NCI-H187 (cell line): Measurements from ENCODE around the gene C1QTNF9.
"Not testable (repeated sequence)": the region's sequence is repeated elsewhere in the genome, so short reads cannot be mapped to it uniquely, and the experiment has no call there.

ENCODE experiments used
- DNase-seq, 2 experiments: peaks; one replicate each; lab custom pipeline; 2025; lab: John Stamatoyannopoulos, UW

C1QTNF9 gene

DNA sequence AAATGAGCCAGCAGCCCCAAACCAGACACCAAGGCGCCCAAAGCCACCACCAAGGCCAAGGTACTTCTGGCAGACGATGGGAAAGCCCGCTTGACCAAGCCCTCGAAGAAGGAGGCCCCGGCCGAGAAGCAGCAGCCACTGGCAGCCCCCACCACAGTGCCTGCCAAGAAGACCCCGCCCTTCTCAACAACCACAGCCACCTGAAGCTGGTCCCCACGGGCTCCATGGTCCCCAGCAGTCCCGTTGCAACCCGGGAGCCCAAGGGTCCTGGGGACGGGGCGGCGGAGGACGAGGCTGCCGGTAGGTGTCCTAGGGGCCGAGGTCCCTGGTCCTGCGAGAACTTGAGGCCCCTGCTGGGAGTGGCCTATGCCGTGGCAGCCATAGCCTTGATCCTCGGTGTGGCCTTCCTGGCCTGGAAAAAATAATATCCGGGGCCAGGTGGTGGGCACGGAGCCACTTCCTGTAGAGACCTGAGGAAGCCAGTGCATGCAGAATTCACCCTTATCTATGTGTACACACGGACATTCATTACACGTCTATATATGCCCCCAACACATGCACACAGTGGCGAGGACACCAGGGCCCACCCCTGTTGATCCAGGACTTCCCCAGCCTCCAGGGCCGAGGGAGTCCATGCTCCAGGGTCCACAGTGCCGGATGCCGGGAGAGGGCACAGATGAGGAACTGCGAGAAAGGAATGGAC lies 13.8 kb downstream of the C1QTNF9 start:
- DNase-seq: no peak

- DNase-seq: no peak
Observed at GRCh38 chr13:24323739-24324075, 14.3 kb downstream of the C1QTNF9 start.

DNA sequence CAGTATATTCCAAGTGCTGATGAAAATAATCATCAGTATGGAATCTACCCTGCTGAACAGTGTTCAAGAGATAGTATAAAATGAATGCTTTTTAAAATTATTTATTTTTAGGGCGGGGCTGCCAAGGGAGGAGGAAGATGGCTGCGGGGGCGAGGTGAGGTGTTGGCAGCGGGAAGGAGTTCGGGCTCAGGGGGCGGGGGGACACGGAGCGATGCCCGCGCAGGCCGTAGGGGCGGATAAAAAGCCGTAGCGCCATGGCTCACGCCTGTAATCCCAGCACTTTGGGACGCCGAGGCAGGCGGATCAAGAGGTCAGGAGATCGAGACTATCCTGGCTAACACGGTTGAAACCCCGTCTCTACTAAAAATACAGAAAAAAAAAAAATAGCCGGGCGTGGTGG lies 18.2 kb downstream of the C1QTNF9 start:
- not testable (repeated sequence) for DNase-seq

DNA sequence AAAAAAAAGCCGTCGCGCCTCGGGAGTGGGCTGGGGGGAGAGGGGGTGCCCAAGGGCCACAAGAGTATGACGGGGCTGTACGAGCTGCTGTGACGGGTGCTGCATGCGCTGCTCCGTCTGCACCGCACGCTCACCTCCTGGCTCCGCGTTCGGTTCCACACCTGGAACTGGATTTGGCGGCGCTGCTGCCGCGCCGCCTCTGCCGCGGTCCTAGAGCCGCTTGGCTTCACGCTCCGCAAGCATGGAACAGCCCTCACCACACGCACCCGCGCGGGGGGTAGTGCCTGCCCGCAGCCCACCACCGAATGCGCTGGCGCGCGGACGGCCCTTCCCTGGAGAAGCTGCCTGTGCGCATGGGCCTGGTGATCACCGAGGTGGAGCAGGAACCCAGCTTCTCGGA lies 18.8 kb downstream of the C1QTNF9 start:
- DNase-seq: no peak

DNA sequence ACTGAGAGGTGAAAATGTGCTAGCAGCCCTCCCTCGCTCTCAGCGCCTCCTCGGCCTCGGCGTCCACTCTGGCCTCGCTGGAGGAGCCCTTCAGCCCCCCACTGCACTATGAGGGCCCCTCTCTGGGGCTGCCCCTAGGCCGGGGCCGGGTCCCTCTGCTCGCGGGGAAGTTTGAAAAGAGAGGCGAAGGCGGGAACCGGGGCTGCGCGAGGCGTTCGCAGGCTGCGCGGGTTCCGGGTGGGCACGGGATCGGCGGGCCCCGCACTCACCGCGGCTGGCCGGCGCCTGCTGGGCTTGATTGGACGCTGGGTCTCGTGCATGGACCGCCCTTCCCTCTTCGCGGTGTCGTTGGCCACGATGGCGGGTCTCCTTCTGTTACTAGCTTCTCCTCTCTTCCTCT lies 29.3 kb downstream of the C1QTNF9 start:
- no peak for DNase-seq

DNA sequence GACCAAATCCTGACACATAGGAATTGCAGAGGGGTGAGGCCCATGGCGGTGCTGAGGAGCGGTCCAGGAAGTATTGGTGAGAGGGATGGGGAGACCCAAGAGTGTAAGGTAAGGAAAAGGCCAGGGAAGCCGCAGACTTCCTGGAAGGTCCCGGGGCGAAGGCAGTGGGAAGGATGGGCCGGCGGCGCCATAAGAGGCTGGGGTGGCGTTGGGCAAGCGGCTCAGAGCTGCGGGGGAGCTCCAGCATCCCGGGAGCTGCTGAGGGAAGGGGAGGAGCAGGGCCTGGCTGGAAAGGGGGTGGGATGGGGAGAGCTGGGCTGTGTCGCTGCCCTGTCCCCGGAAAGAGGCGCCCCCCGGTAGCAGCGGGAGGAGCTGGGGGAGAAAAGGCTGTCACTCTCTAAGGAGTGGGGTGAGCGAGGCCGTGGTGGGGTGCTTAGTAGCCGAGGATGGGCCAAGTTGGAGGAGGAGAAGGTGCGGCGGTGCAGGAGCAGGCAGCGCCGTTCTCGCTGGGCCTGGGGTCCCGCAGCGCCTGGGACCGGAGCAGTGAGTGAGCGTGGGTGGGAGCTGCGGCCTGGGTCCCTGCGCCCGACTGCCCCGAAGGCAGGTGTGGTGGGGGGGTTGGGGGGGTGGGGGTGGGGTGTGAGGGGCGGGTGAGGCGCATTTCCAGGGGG lies 30.7 kb downstream of the C1QTNF9 start:
- DNase-seq: no peak

- DNase-seq: no peak
Observed at GRCh38 chr13:24340608-24340955, 31.2 kb downstream of the C1QTNF9 start.

DNA sequence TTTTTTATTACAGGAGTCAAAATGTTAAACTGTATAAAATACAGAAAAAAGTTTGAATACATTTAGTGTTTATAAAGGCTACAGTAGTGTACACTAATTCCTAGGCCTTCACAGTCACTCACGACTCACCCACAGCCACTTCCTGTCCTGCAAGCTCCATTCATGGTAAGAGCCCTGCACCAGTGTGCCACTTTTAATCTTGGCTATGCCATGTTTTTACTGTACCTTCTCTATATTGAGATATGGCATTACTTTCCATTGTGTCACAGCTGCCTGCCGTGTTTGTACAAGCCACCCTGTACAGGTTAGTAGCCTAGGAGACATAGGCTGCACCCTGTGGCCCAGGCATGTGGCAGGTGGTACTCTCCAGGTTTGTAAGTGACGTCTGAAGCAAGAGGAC lies 32.1 kb downstream of the C1QTNF9 start:
- DNase-seq: no peak

- no peak for DNase-seq
Observed at GRCh38 chr13:24348385-24348784, 39.0 kb downstream of the C1QTNF9 start.

DNA sequence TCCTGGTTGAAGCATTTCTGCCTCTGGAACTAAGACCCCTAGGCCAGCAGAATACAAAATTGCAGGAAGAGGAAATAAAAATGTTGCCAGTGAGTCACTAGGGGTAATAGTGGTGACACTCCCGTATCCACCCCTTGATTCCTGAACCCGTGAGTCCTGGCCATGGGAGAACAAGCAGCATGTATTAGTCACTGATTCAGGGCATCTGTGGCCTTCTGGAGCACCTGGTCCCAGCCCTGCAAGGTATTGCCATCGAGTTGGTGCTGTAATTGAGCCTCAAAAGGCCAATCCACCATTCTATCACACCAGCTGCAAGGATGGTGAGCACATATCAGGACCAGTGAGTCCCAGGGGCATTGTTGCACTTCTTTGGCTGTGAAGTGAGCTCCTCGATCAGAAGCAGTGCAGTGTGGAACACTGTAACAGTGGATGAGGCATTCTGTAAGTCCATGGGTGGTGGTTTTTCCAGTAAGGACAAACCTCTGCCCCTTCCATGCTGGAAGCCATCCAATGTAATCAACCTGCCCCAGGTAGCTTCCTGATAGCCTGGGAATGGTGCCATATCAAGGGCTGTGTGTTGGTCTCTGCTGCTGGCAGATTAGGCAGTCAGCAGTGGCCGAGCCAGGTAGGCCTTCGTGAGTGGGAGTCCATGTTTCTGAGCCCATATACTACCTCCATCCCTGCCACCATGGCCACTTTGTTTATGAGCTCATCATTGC lies 39.6 kb downstream of the C1QTNF9 start:
- no peak for DNase-seq

GRCh38 chr13:24349778-24350664 lies 40.6 kb downstream of the C1QTNF9 start:
- not testable (repeated sequence) for DNase-seq

DNA sequence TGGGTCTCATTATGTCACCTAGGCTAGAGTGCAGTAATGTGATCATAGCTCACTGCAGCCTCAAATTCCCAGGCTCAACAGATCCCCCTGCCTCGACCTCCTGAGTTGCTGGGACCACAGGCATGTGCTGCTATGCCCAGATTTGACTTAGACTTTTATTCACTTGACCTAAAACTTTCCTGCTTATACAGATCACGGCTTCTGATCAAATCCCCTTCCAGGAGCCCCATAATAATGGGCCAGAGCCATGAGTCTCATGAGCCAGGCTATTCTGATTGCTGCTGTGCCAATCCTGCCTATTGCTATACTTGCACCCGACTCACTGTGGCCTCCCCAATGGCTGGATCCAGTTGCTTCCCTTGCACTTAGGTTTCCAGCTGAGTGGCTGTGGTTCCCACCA lies 42.0 kb downstream of the C1QTNF9 start:
- DNase-seq: no peak

DNA sequence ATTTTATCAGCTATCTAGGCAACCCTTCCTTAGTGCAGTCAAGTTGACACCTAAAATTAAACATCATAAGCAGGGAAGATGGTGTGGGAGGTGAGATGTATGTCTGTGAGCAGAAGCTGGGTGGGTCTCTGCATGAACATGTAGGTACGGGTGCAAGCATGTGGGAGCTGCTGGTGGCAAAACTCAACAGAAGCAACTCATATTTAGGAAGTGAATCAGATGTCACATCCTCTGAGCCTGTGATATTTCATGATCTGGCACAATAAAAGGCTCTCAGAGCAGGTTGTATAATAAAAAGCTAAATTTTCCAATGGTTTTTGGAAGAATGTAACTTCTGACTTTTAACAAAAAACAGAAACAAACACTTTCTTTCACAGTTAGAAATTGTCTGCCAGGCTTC lies 44.4 kb downstream of the C1QTNF9 start:
- no peak for DNase-seq

GRCh38 chr13:24355103-24355502 lies 45.7 kb downstream of the C1QTNF9 start:
- no peak for DNase-seq

GRCh38 chr13:24356270-24356669 lies 46.9 kb downstream of the C1QTNF9 start:
- DNase-seq: no peak

- no peak for DNase-seq
Observed at GRCh38 chr13:24356837-24357236, 47.5 kb downstream of the C1QTNF9 start.

DNA sequence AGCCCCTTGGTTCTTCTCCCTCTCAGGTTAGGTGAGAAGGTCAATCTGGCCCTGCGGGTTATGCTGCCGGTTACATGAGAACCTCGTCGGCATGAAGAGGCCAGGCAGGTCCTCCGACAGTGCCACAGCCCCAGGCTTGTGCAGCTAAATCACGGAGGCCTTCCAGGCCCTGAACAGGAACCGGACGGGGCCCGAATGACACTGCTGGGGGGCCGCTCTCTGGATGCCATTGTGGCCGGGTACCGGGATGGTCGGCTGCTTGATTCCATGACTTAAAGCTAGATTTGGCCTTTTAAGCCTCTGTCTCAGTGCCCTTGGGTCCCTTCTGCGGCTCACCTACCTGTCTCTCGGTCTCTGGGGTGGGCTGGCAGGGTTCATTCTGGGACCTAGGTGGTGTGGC lies 48.4 kb downstream of the C1QTNF9 start:
- no peak for DNase-seq

- DNase-seq: not testable (repeated sequence)
Observed at GRCh38 chr13:24358836-24359235, 49.5 kb downstream of the C1QTNF9 start.

- not testable (repeated sequence) for DNase-seq
Observed at GRCh38 chr13:24359252-24359651, 49.9 kb downstream of the C1QTNF9 start.

DNA sequence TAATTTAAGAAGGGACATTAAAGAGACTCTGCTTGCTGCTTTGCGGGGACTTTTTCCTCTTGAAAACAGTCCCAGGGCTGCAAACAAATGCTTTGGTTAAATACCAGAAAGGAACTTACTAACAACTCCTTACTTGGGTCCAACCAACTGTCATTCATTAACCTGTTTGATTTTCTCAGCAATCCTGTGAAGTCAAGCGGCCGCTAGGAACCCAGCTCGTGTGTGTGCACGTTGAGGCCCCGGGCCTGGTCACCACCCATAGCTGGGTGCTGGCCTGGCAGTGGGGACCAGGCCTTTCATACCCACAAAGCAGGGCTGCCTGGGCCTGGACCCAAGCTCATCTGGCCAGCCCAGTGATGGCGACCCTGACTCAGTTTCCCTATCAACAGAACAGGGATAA lies 50.7 kb downstream of the C1QTNF9 start:
- DNase-seq: no peak

DNA sequence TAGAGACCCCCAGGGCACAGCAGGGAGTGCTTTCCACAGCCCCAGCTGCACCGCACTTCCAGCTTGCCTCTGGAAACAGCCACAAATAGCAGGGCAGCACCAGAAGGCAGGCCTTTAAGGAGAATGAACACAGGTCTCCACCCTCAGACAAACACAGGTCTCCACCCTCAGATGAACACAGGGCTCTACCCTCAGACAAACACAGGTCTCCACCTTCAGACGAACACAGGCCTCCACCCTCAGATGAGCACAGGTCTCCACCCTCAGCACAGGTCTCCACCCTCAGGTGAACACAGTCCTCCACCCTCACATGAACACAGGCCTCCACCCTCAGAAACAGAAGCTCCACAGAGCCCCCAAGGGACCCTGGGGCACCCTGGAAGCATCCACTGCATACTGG lies 51.7 kb downstream of the C1QTNF9 start:
- DNase-seq: no peak

DNA sequence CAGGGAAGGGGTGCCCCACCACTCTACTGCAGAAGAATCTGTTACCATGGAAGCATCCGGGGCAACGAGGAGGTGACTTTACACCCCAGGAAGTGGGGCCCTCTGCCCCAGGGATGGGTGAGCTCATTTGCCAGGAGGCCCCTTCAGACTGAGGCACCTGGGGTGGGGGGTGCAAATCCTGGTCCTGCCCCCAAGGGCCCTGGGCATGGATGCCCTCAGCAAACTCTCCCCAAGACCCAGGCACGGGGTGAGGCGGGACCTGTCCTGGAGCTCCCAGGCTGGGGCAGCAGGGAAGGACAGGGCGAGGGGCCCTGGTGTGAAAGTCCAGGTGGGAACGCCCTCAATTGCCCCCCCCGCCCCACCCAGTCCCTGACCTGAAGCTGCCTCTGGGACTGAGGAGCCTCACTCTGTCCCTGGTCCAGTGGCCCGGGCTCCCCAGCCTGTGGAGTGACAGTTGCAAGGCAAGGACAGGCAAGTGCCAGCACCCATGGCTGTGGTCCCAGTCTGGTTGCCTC lies 52.5 kb downstream of the C1QTNF9 start:
- DNase-seq: no peak
